HG03439 (cell line): Measurements from ENCODE around the gene MANBA.

Experiments used
- ATAC-seq: cut with Tn5 transposase; IDR thresholded peaks from one replicate; pipeline ENCODE4 v1.9.1; 2021; ENCODE audit warnings: mild to moderate bottlenecking, moderate library complexity; ENCODE audit not compliant: unreplicated experiment

MANBA gene

GRCh38 chr4:102599455-102599854 lies 161.3 kb downstream of the MANBA start:
- peak; percentile 33 for ATAC-seq

- peak; percentile 72 for ATAC-seq
These were observed 161.9 kb downstream of the MANBA start for GRCh38 chr4:102598762-102599374.

GRCh38 chr4:102598086-102598761 lies 162.5 kb downstream of the MANBA start:
- no peak for ATAC-seq

GRCh38 chr4:102596532-102596931 lies 164.2 kb downstream of the MANBA start:
- no peak for ATAC-seq

- ATAC-seq, result no peak
These were observed 166.8 kb downstream of the MANBA start for GRCh38 chr4:102594000-102594399.

GRCh38 chr4:102593147-102593546 lies 167.6 kb downstream of the MANBA start:
- no peak for ATAC-seq

GRCh38 chr4:102592256-102592655 lies 168.5 kb downstream of the MANBA start:
- ATAC-seq, result no peak

GRCh38 chr4:102589743-102590142 lies 171.0 kb downstream of the MANBA start:
- no peak for ATAC-seq

GRCh38 chr4:102586644-102587021 lies 174.1 kb downstream of the MANBA start:
- ATAC-seq, result peak; percentile 15

- peak; percentile 44 for ATAC-seq
These were observed 174.6 kb downstream of the MANBA start for GRCh38 chr4:102586002-102586643.

- ATAC-seq, result peak; percentile 46
These were observed 175.4 kb downstream of the MANBA start for GRCh38 chr4:102585329-102585728.

GRCh38 chr4:102584091-102584490 lies 176.7 kb downstream of the MANBA start:
- no peak for ATAC-seq
